Neural crest cell (in vitro differentiated cells): ENCODE measurements around the gene E4F1. TPM values are rescaled to one million over a fixed set of nuclear protein-coding genes. Genes with fewer than 3 reads are reported as not detected.

Source experiments
- DNase-seq: peaks from one replicate; pipeline ENCODE4 v3.0.0; 2021; ENCODE audit warnings: low read depth, mixed read lengths, low spot score
- H3K27ac Mint-ChIP-seq: one replicate; pipeline ENCODE4 v1.8.0; 2021; ENCODE audit warnings: mild to moderate bottlenecking, mixed read lengths; ENCODE audit not compliant: unreplicated experiment
- H3K27me3 Mint-ChIP-seq: 2 replicates; pipeline ENCODE4 v1.8.0; 2021; ENCODE audit warnings: low read depth, mild to moderate bottlenecking, mixed read lengths
- H3K36me3 Mint-ChIP-seq: 2 replicates; pipeline ENCODE4 v1.8.0; 2021; ENCODE audit warnings: low read depth, mild to moderate bottlenecking, mixed read lengths
- H3K4me1 Mint-ChIP-seq: 2 replicates; pipeline ENCODE4 v1.8.0; 2021; ENCODE audit warnings: mixed read lengths
- H3K4me3 Mint-ChIP-seq: one replicate; pipeline ENCODE4 v1.8.0; 2021; ENCODE audit warnings: mild to moderate bottlenecking, mixed read lengths
- H3K9me3 Mint-ChIP-seq: 2 replicates; pipeline ENCODE4 v1.8.0; 2021; ENCODE audit warnings: mixed read lengths
- total RNA-seq: library from RNA; stranded (reverse); gene quantifications from 2 replicates; pipeline ENCODE4 v1.2.1, GENCODE V29; 2021
- TF ChIP-seq, protein P1 (sequence below): fragments of 200-600 bp; sonication (generic); conservative IDR thresholded peaks from 2 replicates; pipeline ENCODE4 v1.5.0; 2021; ENCODE audit warnings: antibody characterized with exemption, mild to moderate bottlenecking

The E4F1 gene
- total RNA-seq, 1 donor from 2014 or later = 38.9 TPM

- TF ChIP-seq, protein P1, sequence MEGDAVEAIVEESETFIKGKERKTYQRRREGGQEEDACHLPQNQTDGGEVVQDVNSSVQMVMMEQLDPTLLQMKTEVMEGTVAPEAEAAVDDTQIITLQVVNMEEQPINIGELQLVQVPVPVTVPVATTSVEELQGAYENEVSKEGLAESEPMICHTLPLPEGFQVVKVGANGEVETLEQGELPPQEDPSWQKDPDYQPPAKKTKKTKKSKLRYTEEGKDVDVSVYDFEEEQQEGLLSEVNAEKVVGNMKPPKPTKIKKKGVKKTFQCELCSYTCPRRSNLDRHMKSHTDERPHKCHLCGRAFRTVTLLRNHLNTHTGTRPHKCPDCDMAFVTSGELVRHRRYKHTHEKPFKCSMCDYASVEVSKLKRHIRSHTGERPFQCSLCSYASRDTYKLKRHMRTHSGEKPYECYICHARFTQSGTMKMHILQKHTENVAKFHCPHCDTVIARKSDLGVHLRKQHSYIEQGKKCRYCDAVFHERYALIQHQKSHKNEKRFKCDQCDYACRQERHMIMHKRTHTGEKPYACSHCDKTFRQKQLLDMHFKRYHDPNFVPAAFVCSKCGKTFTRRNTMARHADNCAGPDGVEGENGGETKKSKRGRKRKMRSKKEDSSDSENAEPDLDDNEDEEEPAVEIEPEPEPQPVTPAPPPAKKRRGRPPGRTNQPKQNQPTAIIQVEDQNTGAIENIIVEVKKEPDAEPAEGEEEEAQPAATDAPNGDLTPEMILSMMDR = no peak
- no peak overlapping the region for H3K27ac Mint-ChIP-seq
- no peak overlapping the region for H3K4me3 Mint-ChIP-seq
- H3K36me3 Mint-ChIP-seq = peaks cover under 1% of the 10 kb centered on the region
- DNase-seq = no peak
- no peaks in the 10 kb centered on the region for H3K27me3 Mint-ChIP-seq
- H3K4me1 Mint-ChIP-seq = no peaks in the 10 kb centered on the region
- H3K9me3 Mint-ChIP-seq = no peaks in the 10 kb centered on the region
These were observed 46.3 kb upstream of the E4F1 start for GRCh38 chr16:2177101-2177500.

DNA sequence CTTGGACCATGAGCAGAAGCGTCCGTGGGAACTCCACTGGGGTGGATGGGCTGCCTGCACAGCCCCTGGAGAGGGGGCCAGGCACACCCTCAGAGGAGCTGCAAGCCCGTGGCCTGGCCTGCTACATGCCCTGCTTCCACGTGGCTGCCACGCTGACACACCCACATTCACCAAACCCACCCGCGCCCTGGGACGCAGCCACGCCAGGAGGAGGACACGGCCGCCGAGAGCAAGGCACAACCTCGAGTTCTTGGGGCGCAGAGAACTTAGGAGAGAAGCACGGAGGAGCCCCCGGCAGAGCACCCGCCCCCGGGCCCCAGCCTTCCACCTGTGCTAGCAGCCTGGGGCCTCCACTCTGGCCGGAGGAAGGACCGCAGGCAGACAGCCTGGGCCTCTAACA is 45.8 kb upstream of the E4F1 start:
- DNase-seq = no peak
- Mint-ChIP-seq H3K9me3 (no peaks in the 10 kb centered on the region), H3K27me3 (no peaks in the 10 kb centered on the region), H3K36me3 (peaks cover 3% of the 10 kb centered on the region), H3K27ac (no peak overlapping the region), H3K4me1 (no peaks in the 10 kb centered on the region), H3K4me3 (no peak overlapping the region)
- TF ChIP-seq, protein P1 = no peak

DNA sequence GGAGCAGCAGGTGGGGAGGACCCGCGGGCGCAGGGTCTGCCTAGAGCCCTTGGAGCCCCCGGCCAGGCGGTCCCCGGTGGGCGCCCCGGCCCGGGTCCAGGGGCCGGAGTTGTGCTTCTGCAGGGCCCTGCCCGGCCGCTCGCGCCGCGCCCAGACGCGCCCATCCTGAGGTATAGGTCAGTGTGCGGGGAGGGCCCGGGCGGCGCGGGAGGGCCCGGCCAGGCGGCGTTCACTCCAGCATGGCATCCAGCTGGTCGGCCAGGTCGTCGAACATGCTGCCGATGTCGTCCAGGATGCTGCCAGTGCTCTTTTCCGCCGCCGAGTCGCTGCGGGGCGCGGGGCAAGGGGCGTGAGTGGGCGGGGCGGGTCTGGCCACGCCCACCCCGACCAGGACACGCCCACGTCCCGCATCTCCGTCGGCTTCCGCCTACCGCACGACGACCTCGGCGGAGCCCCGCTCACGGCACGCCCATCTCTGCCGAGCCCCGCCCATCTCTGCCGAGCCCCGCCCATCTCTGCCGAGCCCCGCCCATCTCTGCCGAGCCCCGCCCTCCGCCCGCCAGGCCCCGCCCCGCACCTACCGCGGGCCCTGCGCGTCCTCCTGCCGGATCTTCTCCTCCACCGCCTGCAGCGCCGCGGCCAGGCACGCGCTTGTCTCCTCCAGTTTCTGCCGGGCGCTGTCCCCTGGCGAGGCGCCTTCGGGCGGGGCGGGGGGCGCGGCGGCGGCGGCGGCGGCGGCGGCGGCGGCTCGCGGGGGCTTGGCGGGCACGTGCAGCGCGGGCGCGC is 44.9 kb upstream of the E4F1 start:
- Mint-ChIP-seq H3K4me3 (no peak overlapping the region), H3K27me3 (no peaks in the 10 kb centered on the region), H3K9me3 (no peaks in the 10 kb centered on the region), H3K4me1 (no peaks in the 10 kb centered on the region), H3K27ac (no peak overlapping the region), H3K36me3 (peaks cover 3% of the 10 kb centered on the region)
- no peak for DNase-seq
- TF ChIP-seq, protein P1 = no peak

DNA sequence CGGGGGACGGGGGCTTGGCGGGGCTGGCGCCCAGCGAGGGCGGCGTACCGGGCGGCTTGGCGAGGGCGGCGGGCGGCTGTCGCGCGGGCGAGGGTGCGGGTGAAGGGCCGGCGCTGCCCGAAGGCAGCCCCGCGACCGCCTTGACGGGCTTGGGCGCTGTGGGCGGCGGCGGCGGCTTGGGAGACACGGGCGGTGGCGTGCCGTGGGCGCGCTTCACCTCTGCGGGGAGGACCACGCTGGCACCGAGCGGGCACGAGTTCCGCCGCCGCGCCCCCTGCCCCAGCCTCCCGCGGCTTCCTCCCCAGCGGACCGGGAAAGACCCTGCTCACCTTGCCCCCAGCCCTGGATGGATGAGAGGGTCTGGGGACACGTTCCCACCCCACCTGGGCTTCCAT is 44.3 kb upstream of the E4F1 start:
- no peaks in the 10 kb centered on the region for H3K4me1 Mint-ChIP-seq
- no peaks in the 10 kb centered on the region for H3K9me3 Mint-ChIP-seq
- no peak overlapping the region for H3K27ac Mint-ChIP-seq
- no peak for DNase-seq
- H3K27me3 Mint-ChIP-seq = no peaks in the 10 kb centered on the region
- no peak overlapping the region for H3K4me3 Mint-ChIP-seq
- TF ChIP-seq, protein P1 = no peak
- H3K36me3 Mint-ChIP-seq = peaks cover 3% of the 10 kb centered on the region

DNA sequence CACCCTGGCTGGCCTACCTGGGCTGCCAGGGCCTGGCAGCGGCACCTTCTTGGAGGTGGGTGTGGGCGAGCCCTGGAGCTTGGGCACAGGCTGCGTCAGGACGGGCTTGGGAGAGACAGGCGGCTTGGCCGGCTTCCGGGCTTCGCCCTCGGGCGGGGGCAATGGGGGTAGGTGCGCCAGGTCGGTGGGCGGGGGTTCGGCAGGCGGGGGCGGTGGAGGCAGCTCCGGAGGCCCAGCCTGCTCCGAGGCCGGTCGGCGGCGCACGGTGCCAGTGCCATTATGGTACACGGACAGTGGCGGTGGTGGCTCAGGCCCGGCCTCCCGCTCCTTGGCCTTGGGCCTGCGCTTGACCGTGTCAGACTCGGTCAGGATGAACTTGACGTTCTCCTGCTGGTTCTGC is 43.8 kb upstream of the E4F1 start:
- H3K36me3 Mint-ChIP-seq = peaks cover 3% of the 10 kb centered on the region
- H3K27me3 Mint-ChIP-seq = no peaks in the 10 kb centered on the region
- no peaks in the 10 kb centered on the region for H3K4me1 Mint-ChIP-seq
- TF ChIP-seq, protein P1 = no peak
- no peak overlapping the region for H3K27ac Mint-ChIP-seq
- H3K9me3 Mint-ChIP-seq = no peaks in the 10 kb centered on the region
- H3K4me3 Mint-ChIP-seq = no peak overlapping the region
- no peak for DNase-seq
